Measurements from ENCODE around the gene KIF26B. TPM values are rescaled to one million over a fixed set of nuclear protein-coding genes. Genes with fewer than 3 reads are reported as not detected.

KIF26B gene
- polyA plus RNA-seq, 6 donors from 2014 or later = 0.01 to 0.04 TPM; not detected in 4

GRCh38 chr1:245148069-245148468 is 6.7 kb upstream of the KIF26B start:
- peaks cover 49 to 67% (median 62%) of the 10 kb centered on the region in 3 donors for H3K27me3 Mint-ChIP-seq
- no peak overlapping the region for H3K4me3 Mint-ChIP-seq
- H3K4me1 Mint-ChIP-seq = peaks cover under 1 to 7% (median 3%) of the 10 kb centered on the region in 3 donors
- peaks cover 0 to 4% (median 0%) of the 10 kb centered on the region in 7 donors for H3K9me3 Mint-ChIP-seq
- H3K27ac Mint-ChIP-seq = no peak overlapping the region
- H3K36me3 Mint-ChIP-seq = no peaks in the 10 kb centered on the region
- DNase-seq = no peak
- ATAC-seq (ENCODE audit: low read depth in 2 of 2) = no peak

GRCh38 chr1:245148861-245149260 is 5.9 kb upstream of the KIF26B start:
- H3K36me3 Mint-ChIP-seq = no peaks in the 10 kb centered on the region
- ATAC-seq (ENCODE audit: low read depth in 2 of 2) (no peak), DNase-seq (no peak)
- H3K27me3 Mint-ChIP-seq = peaks cover 50 to 69% (median 62%) of the 10 kb centered on the region in 3 donors
- H3K4me1 Mint-ChIP-seq = peaks cover 8 to 15% (median 10%) of the 10 kb centered on the region in 3 donors
- no peak overlapping the region for H3K27ac Mint-ChIP-seq
- no peak overlapping the region for H3K4me3 Mint-ChIP-seq
- no peaks in the 10 kb centered on the region for H3K9me3 Mint-ChIP-seq

- Mint-ChIP-seq H3K27ac (peak overlapping the region in 1 of 6 donors; percentile 84), H3K4me1 (peaks cover 19 to 38% (median 28%) of the 10 kb centered on the region in 3 donors), H3K4me3 (peak overlapping the region; percentile 89 to 96 (median 92)), H3K36me3 (no peaks in the 10 kb centered on the region), H3K9me3 (peaks cover 0 to under 1% (median 0%) of the 10 kb centered on the region in 7 donors), H3K27me3 (peaks cover 61 to 87% (median 61%) of the 10 kb centered on the region in 3 donors)
- peak; percentile 50 to 62 for ATAC-seq (ENCODE audit: low read depth in 2 of 2)
- peak; percentile 74 for DNase-seq
Observed at GRCh38 chr1:245153081-245153551, 1.7 kb upstream of the KIF26B start.

- ATAC-seq (ENCODE audit: low read depth in 2 of 2) = no peak
- peak overlapping the region; percentile 89 to 96 (median 92) for H3K4me3 Mint-ChIP-seq
- H3K9me3 Mint-ChIP-seq = peaks cover 0 to 5% (median 5%) of the 10 kb centered on the region in 7 donors
- peak overlapping the region in 2 of 6 donors; percentile 51 to 67 for H3K27ac Mint-ChIP-seq
- peaks cover 61 to 88% (median 64%) of the 10 kb centered on the region in 3 donors for H3K27me3 Mint-ChIP-seq
- H3K36me3 Mint-ChIP-seq = no peaks in the 10 kb centered on the region
- DNase-seq = peak; percentile 7
- H3K4me1 Mint-ChIP-seq = peaks cover 19 to 38% (median 28%) of the 10 kb centered on the region in 3 donors
Observed at GRCh38 chr1:245153552-245154428, 995 bp upstream of the KIF26B start.

- Mint-ChIP-seq H3K27me3 (peaks cover 62 to 82% (median 64%) of the 10 kb centered on the region in 3 donors), H3K4me1 (peaks cover 19 to 38% (median 28%) of the 10 kb centered on the region in 3 donors), H3K36me3 (no peaks in the 10 kb centered on the region), H3K9me3 (peaks cover 5 to 16% (median 6%) of the 10 kb centered on the region in 7 donors), H3K27ac (no peak overlapping the region), H3K4me3 (peak overlapping the region; percentile 82 to 90 (median 88))
- DNase-seq = peak; percentile 13
- no peak for ATAC-seq (ENCODE audit: low read depth in 2 of 2)
Observed at GRCh38 chr1:245155272-245156040, 671 bp downstream of the KIF26B start.

GRCh38 chr1:245156041-245156735 is 1.4 kb downstream of the KIF26B start:
- no peaks in the 10 kb centered on the region for H3K36me3 Mint-ChIP-seq
- H3K27ac Mint-ChIP-seq = no peak overlapping the region
- DNase-seq = peak; percentile 76
- peaks cover 5 to 16% (median 6%) of the 10 kb centered on the region in 7 donors for H3K9me3 Mint-ChIP-seq
- peaks cover 19 to 38% (median 28%) of the 10 kb centered on the region in 3 donors for H3K4me1 Mint-ChIP-seq
- ATAC-seq (ENCODE audit: low read depth in 2 of 2) = peak; percentile 78 to 82
- peak overlapping the region; percentile 82 to 90 (median 86) for H3K4me3 Mint-ChIP-seq
- peaks cover 54 to 74% (median 59%) of the 10 kb centered on the region in 3 donors for H3K27me3 Mint-ChIP-seq

- Mint-ChIP-seq H3K36me3 (no peaks in the 10 kb centered on the region), H3K4me3 (peak overlapping the region; percentile 82 to 89 (median 87)), H3K27ac (no peak overlapping the region), H3K4me1 (peaks cover 19 to 38% (median 28%) of the 10 kb centered on the region in 3 donors), H3K27me3 (peaks cover 52 to 72% (median 54%) of the 10 kb centered on the region in 3 donors), H3K9me3 (peaks cover 5 to 16% (median 6%) of the 10 kb centered on the region in 7 donors)
- no peak for DNase-seq
- ATAC-seq (ENCODE audit: low read depth in 2 of 2) = no peak
Observed at GRCh38 chr1:245156736-245157505, 2.1 kb downstream of the KIF26B start.

GRCh38 chr1:245158913-245159312 is 4.1 kb downstream of the KIF26B start:
- Mint-ChIP-seq H3K27ac (no peak overlapping the region), H3K9me3 (peaks cover 5 to 16% (median 6%) of the 10 kb centered on the region in 7 donors), H3K4me3 (no peak overlapping the region), H3K36me3 (no peaks in the 10 kb centered on the region), H3K4me1 (peaks cover 11 to 22% (median 17%) of the 10 kb centered on the region in 3 donors), H3K27me3 (peaks cover 37 to 60% (median 48%) of the 10 kb centered on the region in 3 donors)
- ATAC-seq (ENCODE audit: low read depth in 2 of 2) (no peak), DNase-seq (no peak)

GRCh38 chr1:245160288-245160687 is 5.5 kb downstream of the KIF26B start:
- Mint-ChIP-seq H3K36me3 (peaks cover 0 to 12% of the 10 kb centered on the region in 2 donors), H3K27me3 (peaks cover 49 to 63% (median 52%) of the 10 kb centered on the region in 3 donors), H3K4me3 (no peak overlapping the region), H3K9me3 (peaks cover 5 to 19% (median 6%) of the 10 kb centered on the region in 7 donors), H3K4me1 (peaks cover 5 to 14% (median 12%) of the 10 kb centered on the region in 3 donors), H3K27ac (peak overlapping the region in 1 of 6 donors; percentile 77)
- ATAC-seq (ENCODE audit: low read depth in 2 of 2) (no peak), DNase-seq (no peak)

GRCh38 chr1:245160741-245161400 is 6.1 kb downstream of the KIF26B start:
- peaks cover 0 to 15% of the 10 kb centered on the region in 2 donors for H3K36me3 Mint-ChIP-seq
- ATAC-seq (ENCODE audit: low read depth in 2 of 2) = no peak
- peaks cover 5 to 19% (median 6%) of the 10 kb centered on the region in 7 donors for H3K9me3 Mint-ChIP-seq
- peaks cover 54 to 63% (median 55%) of the 10 kb centered on the region in 3 donors for H3K27me3 Mint-ChIP-seq
- peaks cover 5 to 8% (median 7%) of the 10 kb centered on the region in 3 donors for H3K4me1 Mint-ChIP-seq
- DNase-seq = no peak
- no peak overlapping the region for H3K4me3 Mint-ChIP-seq
- peak overlapping the region in 1 of 6 donors; percentile 77 for H3K27ac Mint-ChIP-seq

- DNase-seq = no peak
- ATAC-seq (ENCODE audit: low read depth in 2 of 2) = no peak
- H3K9me3 Mint-ChIP-seq = peaks cover 5 to 19% (median 6%) of the 10 kb centered on the region in 7 donors
- no peak overlapping the region for H3K27ac Mint-ChIP-seq
- peaks cover 0 to 15% of the 10 kb centered on the region in 2 donors for H3K36me3 Mint-ChIP-seq
- no peak overlapping the region for H3K4me3 Mint-ChIP-seq
- H3K4me1 Mint-ChIP-seq = peaks cover 4 to 11% (median 8%) of the 10 kb centered on the region in 3 donors
- peaks cover 61 to 69% (median 62%) of the 10 kb centered on the region in 3 donors for H3K27me3 Mint-ChIP-seq
Observed at GRCh38 chr1:245161866-245162265, 7.1 kb downstream of the KIF26B start.

All from naive B cell (primary cell).